NCI-H187 treated with DMSO at 0.1 percent for 48 hours (cell line): Measurements from ENCODE around the gene PRPF19.

ENCODE experiments used
- DNase-seq: peaks from one replicate; lab custom pipeline; 2025; lab: John Stamatoyannopoulos, UW

PRPF19 gene

DNA sequence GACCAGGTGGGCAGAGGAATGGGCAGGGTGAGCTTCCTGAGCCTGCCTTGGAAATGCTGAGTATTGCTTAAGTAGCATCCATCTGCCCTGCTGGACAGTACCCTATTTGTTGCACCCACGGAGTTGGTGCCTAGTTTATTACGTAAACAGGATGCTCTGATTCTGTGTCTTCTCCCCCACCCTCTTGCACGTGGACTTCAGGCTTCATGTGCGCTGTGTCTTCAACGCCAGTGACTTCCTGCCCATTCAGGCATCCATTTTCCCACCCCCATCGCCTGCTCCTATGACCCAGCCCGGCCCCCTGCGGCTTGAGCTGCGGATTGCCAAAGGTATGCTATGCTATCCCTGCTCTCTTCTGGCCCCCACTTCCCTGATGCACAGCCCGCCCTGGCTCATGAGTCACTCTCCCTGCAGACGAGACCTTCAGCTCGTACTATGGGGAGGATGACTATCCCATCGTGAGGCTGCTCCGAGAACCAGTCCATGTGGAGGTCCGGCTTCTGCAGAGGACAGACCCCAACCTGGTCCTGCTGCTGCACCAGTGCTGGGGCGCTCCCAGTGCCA lies 33.3 kb downstream of the PRPF19 start:
- DNase-seq = no peak

DNA sequence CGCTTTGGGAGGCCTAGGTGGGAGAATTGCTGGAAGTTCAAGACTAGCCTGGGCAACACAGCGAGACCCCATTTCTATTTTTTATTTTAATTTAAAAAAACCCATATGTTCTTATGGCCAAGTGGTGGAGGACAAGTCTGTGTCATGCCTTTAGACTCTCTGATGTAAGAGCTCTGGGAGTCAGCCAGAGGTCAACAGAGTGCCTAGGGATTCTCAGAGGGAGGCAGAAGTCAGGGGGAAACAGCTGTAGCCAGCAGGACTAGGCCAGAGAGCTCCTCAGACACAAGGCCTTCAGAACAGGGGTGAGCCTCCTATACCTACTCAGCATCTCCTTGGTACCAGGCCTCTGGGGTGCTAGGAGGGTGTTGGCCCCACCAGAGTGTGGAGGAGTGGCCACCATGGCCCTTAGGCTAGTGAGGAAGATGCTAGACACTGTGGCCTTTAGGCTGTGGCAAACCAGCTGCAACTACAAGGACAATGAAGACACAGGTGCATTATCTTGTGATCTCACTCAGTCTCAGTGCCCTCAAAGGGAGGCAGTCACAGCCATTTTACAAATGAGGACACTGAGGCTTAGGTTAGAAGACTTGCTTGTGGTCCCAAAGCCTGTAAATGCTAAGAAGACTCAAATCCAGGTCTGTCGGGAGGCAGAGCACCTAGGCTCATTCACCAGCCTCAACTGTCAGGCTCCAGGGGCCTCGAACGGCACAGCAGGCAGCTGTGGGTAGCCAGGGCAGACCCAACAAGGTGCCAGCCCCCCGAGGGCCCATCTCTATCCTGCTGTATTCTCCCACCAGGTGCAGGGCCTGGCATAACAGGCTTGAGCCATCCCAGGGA lies 34.0 kb downstream of the PRPF19 start:
- DNase-seq = no peak

GRCh38 chr11:60871378-60872061 lies 34.9 kb downstream of the PRPF19 start:
- no peak for DNase-seq

DNA sequence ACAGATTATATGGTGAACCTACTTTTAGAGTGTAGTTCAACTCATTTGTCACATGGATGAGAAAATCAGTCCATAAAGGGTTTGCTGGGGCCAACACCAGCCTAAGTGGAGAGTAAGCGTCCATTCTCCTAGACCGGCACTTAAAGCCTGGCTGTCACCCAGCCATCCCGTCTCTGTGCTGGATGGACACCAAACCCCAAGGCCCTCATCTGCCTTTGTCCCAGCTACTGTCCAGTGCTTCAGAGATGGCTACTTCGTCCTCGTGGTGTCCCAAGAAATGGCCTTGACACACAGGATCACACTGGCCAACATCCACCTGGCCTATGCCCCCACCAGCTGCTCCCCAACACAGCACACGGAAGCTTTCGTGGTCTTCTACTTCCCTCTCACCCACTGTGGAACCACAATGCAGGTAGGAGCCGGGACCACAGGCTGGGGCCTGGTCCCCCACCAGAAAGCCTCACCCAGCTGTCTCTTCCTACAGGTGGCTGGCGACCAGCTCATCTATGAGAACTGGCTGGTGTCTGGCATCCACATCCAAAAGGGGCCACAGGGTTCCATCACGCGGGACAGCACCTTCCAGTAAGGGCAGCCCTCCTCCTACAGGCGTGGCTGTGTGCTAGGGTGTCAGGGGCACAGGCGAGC lies 35.5 kb downstream of the PRPF19 start:
- no peak for DNase-seq

- DNase-seq = no peak
Observed at GRCh38 chr11:60870276-60870675, 36.1 kb downstream of the PRPF19 start.

DNA sequence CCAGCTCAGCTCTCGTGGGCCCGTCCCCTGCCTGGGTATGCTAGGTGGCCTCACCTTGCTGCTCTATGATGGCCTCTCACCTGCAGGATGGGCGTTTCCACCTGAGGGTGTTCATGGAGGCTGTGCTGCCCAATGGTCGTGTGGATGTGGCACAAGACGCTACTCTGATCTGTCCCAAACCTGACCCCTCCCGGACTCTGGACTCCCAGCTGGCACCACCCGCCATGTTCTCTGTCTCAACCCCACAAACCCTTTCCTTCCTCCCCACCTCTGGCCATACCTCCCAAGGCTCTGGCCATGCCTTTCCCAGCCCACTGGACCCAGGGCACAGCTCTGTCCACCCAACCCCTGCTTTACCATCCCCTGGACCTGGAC lies 36.9 kb downstream of the PRPF19 start:
- no peak for DNase-seq

- DNase-seq = no peak
Observed at GRCh38 chr11:60868682-60869450, 37.5 kb downstream of the PRPF19 start.

DNA sequence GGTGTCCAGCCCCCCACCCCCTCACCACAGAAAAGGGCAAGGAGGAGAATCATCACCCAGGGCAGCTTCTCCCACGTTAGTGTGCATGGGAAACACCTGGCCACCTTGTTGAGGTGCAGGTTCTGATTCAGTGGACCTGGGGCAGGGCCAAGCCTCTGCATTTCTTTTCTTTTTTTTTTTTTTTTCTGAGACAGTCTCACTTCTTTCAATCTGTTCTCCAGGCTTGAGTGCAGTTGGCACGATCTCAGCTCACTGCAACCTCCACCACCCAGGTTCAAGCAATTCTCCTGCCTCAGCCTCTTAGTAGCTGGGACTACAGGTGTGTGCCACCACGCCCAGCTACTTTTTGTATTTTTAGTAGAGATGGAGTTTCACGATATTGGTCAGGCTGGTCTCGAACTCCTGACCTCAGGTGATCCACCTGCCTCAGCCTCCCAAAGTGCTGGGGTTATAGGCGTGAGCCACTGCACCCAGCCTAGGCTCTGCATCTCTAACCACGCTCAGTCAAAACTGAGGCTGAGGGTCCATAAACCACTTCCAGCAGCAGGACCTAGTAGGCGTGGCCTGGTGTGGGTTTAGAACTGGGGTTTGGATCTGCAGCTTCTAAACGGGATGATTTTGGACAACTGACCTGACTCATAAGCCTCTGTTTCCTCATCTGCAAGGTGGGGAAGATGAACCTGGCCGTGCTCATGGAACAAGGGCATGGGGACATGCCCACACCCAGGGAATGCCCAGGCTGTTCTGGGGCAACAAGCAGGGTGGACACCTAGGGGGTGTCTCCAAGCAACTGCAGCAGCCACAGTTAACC lies 38.3 kb downstream of the PRPF19 start:
- no peak for DNase-seq

DNA sequence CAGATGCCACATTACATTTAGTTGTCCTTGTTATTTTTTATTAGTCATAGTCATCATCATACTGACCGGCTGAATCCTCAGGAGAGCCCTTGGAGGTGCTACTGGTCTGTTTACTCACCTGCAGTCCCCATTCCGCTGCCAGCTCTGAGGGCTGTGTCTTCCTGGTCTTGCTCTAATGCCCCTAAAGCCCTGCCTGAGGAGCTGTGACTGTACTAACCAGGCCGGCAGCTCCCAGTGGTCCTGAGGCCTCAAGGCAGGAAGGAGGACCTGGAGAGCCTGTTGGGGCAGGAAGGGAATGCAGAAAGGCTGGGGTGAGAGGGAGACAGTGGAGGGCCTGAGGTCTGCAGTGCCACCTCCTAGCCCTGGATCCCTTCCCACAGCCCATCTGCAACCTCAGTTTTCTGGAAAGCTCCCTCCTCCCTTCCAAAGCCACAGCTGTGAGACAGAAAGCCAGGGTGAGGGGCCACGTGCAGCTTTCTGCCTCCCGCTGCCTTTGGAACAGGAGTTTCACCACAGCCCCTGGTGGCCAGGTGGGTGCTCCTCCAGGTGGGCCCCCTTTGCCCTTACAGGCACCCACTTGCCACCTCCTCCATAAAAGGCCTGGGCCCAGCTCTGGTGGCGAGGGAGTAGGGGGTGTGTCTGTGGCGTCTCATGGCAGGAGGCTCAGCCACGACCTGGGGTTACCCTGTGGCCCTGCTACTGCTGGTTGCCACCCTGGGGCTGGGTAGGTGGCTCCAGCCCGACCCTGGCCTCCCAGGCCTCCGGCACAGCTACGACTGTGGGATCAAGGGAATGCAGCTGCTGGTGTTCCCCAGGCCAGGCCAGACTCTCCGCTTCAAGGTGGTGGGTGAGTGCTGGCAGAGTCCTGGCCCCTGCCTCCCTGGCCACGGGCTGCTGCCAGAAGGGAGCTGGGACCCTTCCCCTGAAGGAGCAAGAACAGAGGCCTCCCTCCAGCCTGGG lies 39.2 kb downstream of the PRPF19 start, which contains the start of gene ZP1:
ZP1 (plus strand) TSS at position 632 of the 960 bp plus-strand sequence; CDS start at position 652, 20 bp downstream.
- no peak for DNase-seq

DNA sequence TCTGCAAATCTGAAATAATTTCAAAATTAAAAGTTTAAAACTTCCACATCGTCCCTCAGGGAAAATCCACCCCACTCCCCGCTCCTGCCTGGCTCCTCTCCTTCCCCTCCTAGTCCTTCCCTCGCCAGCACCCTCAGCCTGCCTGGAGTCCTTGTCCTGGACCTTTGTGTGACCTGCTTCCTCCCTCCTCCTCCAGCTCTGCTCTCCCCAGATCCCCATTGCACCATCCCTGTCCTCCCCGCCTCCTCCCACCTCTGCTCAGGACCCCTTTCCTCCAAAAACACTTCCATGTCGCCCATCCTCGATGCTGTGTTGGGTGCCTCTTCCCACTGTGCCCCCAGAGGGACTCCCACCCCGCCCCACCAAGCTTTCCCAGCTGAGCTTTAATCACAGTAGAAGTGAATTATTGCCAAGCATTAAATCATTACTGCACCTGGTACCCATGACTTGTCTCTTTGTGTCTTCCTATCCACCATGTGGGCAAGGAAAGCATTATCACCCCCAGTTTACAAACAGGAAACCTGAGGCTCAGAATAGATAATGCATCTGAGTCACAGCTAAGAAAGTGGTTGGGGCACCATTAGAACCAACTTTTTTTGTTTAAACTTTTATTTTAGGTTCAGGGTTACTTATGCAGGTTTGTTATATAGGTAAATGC lies 41.4 kb downstream of the PRPF19 start:
- DNase-seq = no peak

DNA sequence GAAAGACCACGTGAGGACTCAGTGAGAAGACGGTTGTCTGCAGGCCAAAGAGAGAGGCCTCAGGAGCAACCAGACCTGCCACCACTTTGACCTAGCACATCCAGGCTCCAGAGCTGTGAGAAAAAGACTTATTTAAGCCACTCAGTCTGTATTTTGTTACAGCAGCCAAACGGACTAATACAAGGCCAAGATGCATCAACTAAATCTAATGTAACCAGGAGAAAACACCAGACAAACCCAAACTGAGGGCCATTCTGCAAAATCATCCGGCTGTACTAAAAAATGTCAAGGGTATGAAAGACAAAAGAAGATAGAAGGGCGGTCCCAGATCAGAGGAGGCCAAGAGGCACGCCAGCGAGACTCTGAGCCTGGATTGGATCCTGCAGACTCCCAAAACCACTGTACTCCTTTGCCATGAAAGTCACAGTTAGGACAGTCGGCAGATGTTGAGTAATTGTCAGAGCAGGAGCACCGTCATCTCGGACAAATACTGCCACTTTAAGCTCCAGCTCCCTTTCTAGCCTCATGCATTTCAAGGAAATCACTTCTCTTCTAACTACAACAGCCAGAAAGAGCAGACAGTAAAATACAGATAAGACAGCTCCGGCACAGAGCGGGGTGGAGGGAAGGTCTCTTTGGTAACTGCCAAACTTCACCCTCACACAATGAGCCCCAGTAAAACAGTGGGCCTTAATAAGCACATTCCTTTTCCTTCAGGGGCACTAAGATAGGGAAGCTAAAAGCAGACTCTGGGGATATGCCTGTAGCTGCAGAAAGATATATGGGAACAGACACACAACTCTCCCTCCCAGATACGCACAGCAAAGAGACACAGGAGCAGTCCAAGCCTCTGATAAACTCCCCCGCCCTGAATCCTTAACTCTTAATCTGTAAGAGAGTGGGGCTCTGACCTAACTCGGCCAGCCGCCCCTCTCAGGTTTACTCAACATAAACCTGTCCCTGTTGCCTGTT lies 42.5 kb downstream of the PRPF19 start:
- no peak for DNase-seq

DNA sequence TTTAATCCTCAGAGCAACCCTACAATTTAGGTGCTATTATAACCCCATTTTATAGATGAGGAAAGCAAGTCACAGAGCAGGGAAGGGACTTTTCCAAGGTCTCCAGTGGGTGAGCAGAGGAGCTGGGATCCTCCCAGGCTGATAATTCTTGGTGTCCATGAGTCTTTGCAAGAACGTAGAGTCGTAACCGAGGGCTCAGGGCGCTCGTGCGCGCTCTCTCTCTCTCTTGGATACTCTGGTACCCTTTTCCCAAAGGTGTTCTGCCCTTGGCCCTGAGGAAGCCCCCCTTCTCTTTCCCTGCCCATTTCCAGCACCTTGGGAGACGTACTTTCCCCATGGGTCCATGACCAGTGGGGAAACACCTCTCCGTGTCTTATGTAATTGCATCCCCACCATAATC lies 44.2 kb downstream of the PRPF19 start:
- no peak for DNase-seq

GRCh38 chr11:60860943-60861342 lies 45.4 kb downstream of the PRPF19 start:
- DNase-seq = no peak

- no peak for DNase-seq
Observed at GRCh38 chr11:60859616-60860250, 46.7 kb downstream of the PRPF19 start.

- DNase-seq = no peak
Observed at GRCh38 chr11:60858731-60859464, 47.5 kb downstream of the PRPF19 start.

DNA sequence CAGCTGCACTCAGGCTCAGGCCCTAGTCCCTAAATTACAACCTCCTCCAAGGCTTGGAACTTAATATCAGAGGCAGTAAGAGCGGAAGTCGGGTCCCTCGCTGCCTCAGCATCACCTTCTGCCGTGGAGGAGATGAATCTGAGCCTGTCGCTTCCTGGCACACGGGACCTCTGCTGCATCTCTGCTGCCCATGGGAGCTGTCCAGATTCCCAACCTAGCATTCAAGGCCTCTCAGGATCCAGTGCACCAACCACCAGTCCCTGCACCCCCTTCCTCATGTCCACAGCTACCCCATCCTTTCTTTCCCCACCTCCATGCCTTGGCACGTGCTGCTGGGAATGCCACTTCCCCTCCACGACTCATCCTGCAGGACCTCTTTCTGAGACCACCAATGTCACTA lies 48.1 kb downstream of the PRPF19 start:
- DNase-seq = no peak
